OCI-LY1 (cell line): ENCODE data around the gene MCOLN1.

Source experiments
- H2AFZ ChIP-seq: fragments of 200-600 bp; sonication (generic), shearing (Covaris generic); 2 replicates; pipeline ENCODE4 v1.6.0; 2014; ENCODE audit warnings: antibody characterized with exemption, mild to moderate bottlenecking, low read length
- H3F3A ChIP-seq: fragments of 200-600 bp; sonication (generic), shearing (Covaris generic); 2 replicates; pipeline ENCODE4 v1.6.0; 2014; ENCODE audit warnings: mild to moderate bottlenecking, antibody characterized with exemption, low read length, moderate library complexity; ENCODE audit not compliant: insufficient read depth
- H3K27ac ChIP-seq: fragments of 200-600 bp; sonication (generic); 2 replicates; pipeline ENCODE4 v1.5.1; 2014; ENCODE audit warnings: low read length, mixed run types, mild to moderate bottlenecking, low read depth; ENCODE audit not compliant: poor library complexity, severe bottlenecking
- H3K27me3 ChIP-seq: fragments of 200-600 bp; sonication (generic); 2 replicates; pipeline ENCODE4 v1.6.0; 2014; ENCODE audit warnings: antibody characterized with exemption, mild to moderate bottlenecking, low read length, moderate library complexity; ENCODE audit not compliant: insufficient read depth
- H3K36me3 ChIP-seq: fragments of 200-600 bp; sonication (generic); 2 replicates; pipeline ENCODE4 v1.6.1; 2014; ENCODE audit warnings: mild to moderate bottlenecking, antibody characterized with exemption, low read length, moderate library complexity, mixed read lengths; ENCODE audit not compliant: insufficient read depth
- H3K4me1 ChIP-seq: fragments of 200-600 bp; sonication (generic); 2 replicates; pipeline ENCODE4 v1.5.1; 2014; ENCODE audit warnings: mild to moderate bottlenecking, low read length, moderate library complexity; ENCODE audit not compliant: insufficient read depth, severe bottlenecking
- H3K4me2 ChIP-seq: fragments of 200-600 bp; sonication (generic), shearing (Covaris generic); 2 replicates; pipeline ENCODE4 v1.6.1; 2014; ENCODE audit warnings: low read length
- H3K4me3 ChIP-seq: fragments of 200-600 bp; sonication (generic); 2 replicates; pipeline ENCODE4 v1.5.1; 2014; ENCODE audit warnings: low read length, low read depth, mild to moderate bottlenecking, mixed read lengths; ENCODE audit not compliant: poor library complexity, severe bottlenecking
- H3K79me2 ChIP-seq: fragments of 200-600 bp; shearing (Covaris generic); 2 replicates; pipeline ENCODE4 v1.6.1; 2016; ENCODE audit warnings: mixed run types, low read length, mixed read lengths; ENCODE audit not compliant: insufficient read depth
- H3K9ac ChIP-seq: fragments of 200-600 bp; sonication (generic), shearing (Covaris generic); 2 replicates; pipeline ENCODE4 v1.6.1; 2014; ENCODE audit warnings: mild to moderate bottlenecking, low read length, mixed read lengths
- H3K9me2 ChIP-seq: fragments of 200-600 bp; sonication (generic), shearing (Covaris generic); 2 replicates; pipeline ENCODE4 v1.6.1; 2014; ENCODE audit warnings: low read depth, mild to moderate bottlenecking, low read length, mixed read lengths
- H3K9me3 ChIP-seq: fragments of 200-600 bp; shearing (Covaris generic); 2 replicates; pipeline ENCODE4 v1.6.1; 2014; ENCODE audit warnings: low read length, mixed read lengths
- H4K20me1 ChIP-seq: fragments of 200-600 bp; sonication (generic), shearing (Covaris generic); 2 replicates; pipeline ENCODE4 v1.6.0; 2016; ENCODE audit warnings: mild to moderate bottlenecking, low read length; ENCODE audit not compliant: insufficient read depth
- CTCF ChIP-seq: fragments of 200-600 bp; sonication (generic), shearing (Covaris generic); IDR thresholded peaks from 2 replicates; pipeline ENCODE4 v1.5.1; 2017; ENCODE audit warnings: mild to moderate bottlenecking, antibody characterized with exemption, low read length, moderate library complexity, mixed read lengths
- EZH2 ChIP-seq: fragments of 200-600 bp; sonication (generic), shearing (Covaris generic); IDR thresholded peaks from 2 replicates; pipeline ENCODE4 v1.8.0; 2017; ENCODE audit warnings: borderline replicate concordance, mixed run types, mild to moderate bottlenecking, antibody characterized with exemption, low read length, moderate library complexity, mixed read lengths

MCOLN1 gene

GRCh38 chr19:7533925-7534480, 11.6 kb downstream of the MCOLN1 start:
- Histone ChIP-seq H3K9ac (peak overlapping the region; percentile 66; the same call in 1 of the 2 replicates), H3K4me1 (peaks cover 13% of the 10 kb centered on the region), H3K4me2 (peak overlapping the region; percentile 81), H3F3A (no peaks in the 10 kb centered on the region), H3K27ac (no peak overlapping the region), H3K27me3 (no peaks in the 10 kb centered on the region), H3K36me3 (peaks cover 14% of the 10 kb centered on the region), H3K79me2 (no peaks in the 10 kb centered on the region), H3K9me2 (no peaks in the 10 kb centered on the region), H4K20me1 (no peaks in the 10 kb centered on the region), H3K4me3 (peak overlapping the region; percentile 68), H2AFZ (no peak overlapping the region; the same call in 1 of the 2 replicates), H3K9me3 (no peaks in the 10 kb centered on the region)
- TF ChIP-seq CTCF (no peak), EZH2 (no peak)

- no peaks in the 10 kb centered on the region for H4K20me1 ChIP-seq
- H3K79me2 ChIP-seq: no peaks in the 10 kb centered on the region
- no peaks in the 10 kb centered on the region for H3K9me2 ChIP-seq
- peak overlapping the region; percentile 68 for H3K4me3 ChIP-seq
- H3F3A ChIP-seq: no peaks in the 10 kb centered on the region
- no peak overlapping the region for H3K27ac ChIP-seq
- H3K36me3 ChIP-seq: peaks cover 15% of the 10 kb centered on the region
- no peak overlapping the region for H2AFZ ChIP-seq
- no peak for TF ChIP-seq CTCF
- no peak for TF ChIP-seq EZH2
- peak overlapping the region; percentile 66 for H3K9ac ChIP-seq
- H3K9me3 ChIP-seq: no peaks in the 10 kb centered on the region
- H3K4me2 ChIP-seq: peak overlapping the region; percentile 81
- no peaks in the 10 kb centered on the region for H3K27me3 ChIP-seq
- H3K4me1 ChIP-seq: peaks cover 13% of the 10 kb centered on the region
Observed at GRCh38 chr19:7534531-7535046, 12.2 kb downstream of the MCOLN1 start.

GRCh38 chr19:7535047-7535997, 12.9 kb downstream of the MCOLN1 start, which contains the start of gene PNPLA6:
Gene PNPLA6 (plus strand): TSS chr19:7535717. CDS start chr19:7535789, 72 bp downstream.
- H3K9me2 ChIP-seq: no peaks in the 10 kb centered on the region
- peak within 1 kb of the TSS; percentile 68 for H3K4me3 ChIP-seq
- H3K4me2 ChIP-seq: peak within 1 kb of the TSS; percentile 81
- H3K4me1 ChIP-seq: peaks cover 13% of the 10 kb centered on the region
- H3K9ac ChIP-seq: peak within 1 kb of the TSS; percentile 66
- peaks cover 15% of the 10 kb centered on the region for H3K36me3 ChIP-seq
- H3F3A ChIP-seq: no peaks in the 10 kb centered on the region
- H4K20me1 ChIP-seq: no peaks in the 10 kb centered on the region
- no peaks in the 10 kb centered on the region for H3K79me2 ChIP-seq
- no peaks in the 10 kb centered on the region for H3K9me3 ChIP-seq
- TF ChIP-seq EZH2 (no peak), CTCF (no peak)
- peak within 1 kb of the TSS; percentile 5 for H3K27ac ChIP-seq
- H3K27me3 ChIP-seq: no peaks in the 10 kb centered on the region
- no peak within 1 kb of the TSS for H2AFZ ChIP-seq
